Vagina (tissue), 2 donors: ENCODE data around the gene ENO1.

Experiments used
- POLR2A ChIP-seq, 2 donors: fragments of 450-650 bp; IDR thresholded peaks; one replicate each; pipeline ENCODE4 v1.6.1; 2017; ENCODE audit warnings: antibody characterized with exemption in 2 of 2, mild to moderate bottlenecking in 2 of 2, moderate library complexity in 2 of 2
- TF ChIP-seq, protein P1 (sequence below), 3 experiments: fragments of 450-650 bp in 2 of 3; fragments of 200-600 bp in 1 of 3; sonication (generic) in 1 of 3; IDR thresholded peaks; one replicate each; pipeline ENCODE4 v1.5.1; 2017 to 2019; ENCODE audit warnings: antibody characterized with exemption in 3 of 3, mild to moderate bottlenecking in 2 of 3, moderate library complexity in 2 of 3

DNA sequence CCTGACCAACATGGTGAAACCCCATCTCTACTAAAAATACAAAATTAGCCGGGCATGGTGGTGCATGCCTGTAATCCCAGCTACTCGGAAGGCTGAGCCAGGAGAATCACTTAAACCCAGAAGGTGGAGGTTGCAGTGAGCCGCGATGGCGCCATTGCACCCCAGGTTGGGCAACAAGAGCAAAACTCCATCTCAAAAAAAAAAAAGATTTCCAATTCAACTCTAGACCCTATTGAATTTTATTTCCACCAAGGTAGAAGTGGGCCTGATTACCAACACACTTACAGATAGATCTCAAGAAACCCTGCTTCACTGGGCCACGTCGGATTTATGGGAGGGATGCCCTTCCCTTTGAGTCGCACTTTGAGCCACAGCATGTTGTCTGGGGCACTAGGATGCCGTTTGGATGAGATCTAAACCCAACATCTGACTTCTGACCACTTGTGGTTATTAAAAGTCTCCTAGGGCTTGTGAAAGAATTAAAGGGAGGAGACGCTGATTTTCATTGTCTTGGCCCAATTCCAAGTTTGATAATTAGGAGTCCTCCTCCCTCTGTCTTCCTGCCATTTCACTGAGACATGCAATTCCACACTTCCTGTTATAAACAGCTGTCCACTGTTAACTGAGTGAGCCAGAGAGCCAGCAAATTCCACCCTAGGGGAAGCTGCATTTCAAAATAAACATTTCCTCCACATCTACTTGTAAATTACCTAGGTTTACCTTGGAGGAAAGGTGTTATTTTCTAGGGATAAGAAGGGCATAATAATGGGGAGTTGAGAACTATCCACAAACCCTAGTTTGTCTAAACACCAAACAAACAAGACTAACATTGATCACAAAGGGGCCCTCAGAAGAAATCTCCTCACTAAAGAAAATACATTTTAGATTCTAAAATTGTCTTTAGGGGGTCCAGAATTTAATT is 55.9 kb downstream of the ENO1 start:
- TF ChIP-seq, protein P1, sequence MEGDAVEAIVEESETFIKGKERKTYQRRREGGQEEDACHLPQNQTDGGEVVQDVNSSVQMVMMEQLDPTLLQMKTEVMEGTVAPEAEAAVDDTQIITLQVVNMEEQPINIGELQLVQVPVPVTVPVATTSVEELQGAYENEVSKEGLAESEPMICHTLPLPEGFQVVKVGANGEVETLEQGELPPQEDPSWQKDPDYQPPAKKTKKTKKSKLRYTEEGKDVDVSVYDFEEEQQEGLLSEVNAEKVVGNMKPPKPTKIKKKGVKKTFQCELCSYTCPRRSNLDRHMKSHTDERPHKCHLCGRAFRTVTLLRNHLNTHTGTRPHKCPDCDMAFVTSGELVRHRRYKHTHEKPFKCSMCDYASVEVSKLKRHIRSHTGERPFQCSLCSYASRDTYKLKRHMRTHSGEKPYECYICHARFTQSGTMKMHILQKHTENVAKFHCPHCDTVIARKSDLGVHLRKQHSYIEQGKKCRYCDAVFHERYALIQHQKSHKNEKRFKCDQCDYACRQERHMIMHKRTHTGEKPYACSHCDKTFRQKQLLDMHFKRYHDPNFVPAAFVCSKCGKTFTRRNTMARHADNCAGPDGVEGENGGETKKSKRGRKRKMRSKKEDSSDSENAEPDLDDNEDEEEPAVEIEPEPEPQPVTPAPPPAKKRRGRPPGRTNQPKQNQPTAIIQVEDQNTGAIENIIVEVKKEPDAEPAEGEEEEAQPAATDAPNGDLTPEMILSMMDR (IDR thresholded peaks at IDR 0.05), result no peak
- no peak for TF ChIP-seq POLR2A (IDR thresholded peaks at IDR 0.05)
